SJCRH30 (cell line): ENCODE results near the gene ZNF77. TPM values are rescaled to one million over a fixed set of nuclear protein-coding genes. Genes with fewer than 3 reads are reported as not detected.
"Not testable (repeated sequence)": the region's sequence is repeated elsewhere in the genome, so short reads cannot be mapped to it uniquely, and the experiment has no call there.

Experiments used
- DNase-seq, 2 experiments: peaks; one replicate each; pipeline ENCODE4 v3.0.0-alpha.2; 2015 to 2020
- H3K27ac ChIP-seq: fragments of 250-450 bp; sonication (Bioruptor Pico); 2 replicates; pipeline ENCODE4 v1.5.1; 2020; ENCODE audit warnings: mild to moderate bottlenecking, moderate library complexity
- H3K27me3 ChIP-seq: fragments of 250-450 bp; sonication (Bioruptor Pico); 2 replicates; pipeline ENCODE4 v1.5.1; 2020; ENCODE audit warnings: mild to moderate bottlenecking, moderate library complexity
- H3K36me3 ChIP-seq: fragments of 250-450 bp; sonication (Bioruptor Pico); 2 replicates; pipeline ENCODE4 v1.5.1; 2020; ENCODE audit warnings: mild to moderate bottlenecking, moderate library complexity
- H3K4me1 ChIP-seq: fragments of 250-450 bp; sonication (Bioruptor Pico); 2 replicates; pipeline ENCODE4 v1.5.1; 2020; ENCODE audit warnings: mild to moderate bottlenecking, moderate library complexity
- H3K4me3 ChIP-seq: fragments of 250-450 bp; sonication (Bioruptor Pico); 2 replicates; pipeline ENCODE4 v1.5.1; 2020; ENCODE audit warnings: mild to moderate bottlenecking, moderate library complexity
- H3K9me3 ChIP-seq: fragments of 250-450 bp; sonication (Bioruptor Pico); replicated peaks from 2 replicates; pipeline ENCODE4 v1.5.1; 2020; ENCODE audit warnings: mild to moderate bottlenecking, moderate library complexity
- total RNA-seq: library from RNA; depleted of rRNA; stranded (reverse); fragments of >200 nt; shearing (Covaris generic); gene quantifications from 2 replicates; pipeline ENCODE4 v1.2.3, GENCODE V29; 2014

The ZNF77 gene
- total RNA-seq, 1 experiment from 2014 or later, result 17.3 TPM

GRCh38 chr19:2957160-2957559 lies 12.4 kb upstream of the ZNF77 start:
- no peaks in the 10 kb centered on the region for H3K36me3 ChIP-seq
- no peak overlapping the region for H3K4me3 ChIP-seq

DNA sequence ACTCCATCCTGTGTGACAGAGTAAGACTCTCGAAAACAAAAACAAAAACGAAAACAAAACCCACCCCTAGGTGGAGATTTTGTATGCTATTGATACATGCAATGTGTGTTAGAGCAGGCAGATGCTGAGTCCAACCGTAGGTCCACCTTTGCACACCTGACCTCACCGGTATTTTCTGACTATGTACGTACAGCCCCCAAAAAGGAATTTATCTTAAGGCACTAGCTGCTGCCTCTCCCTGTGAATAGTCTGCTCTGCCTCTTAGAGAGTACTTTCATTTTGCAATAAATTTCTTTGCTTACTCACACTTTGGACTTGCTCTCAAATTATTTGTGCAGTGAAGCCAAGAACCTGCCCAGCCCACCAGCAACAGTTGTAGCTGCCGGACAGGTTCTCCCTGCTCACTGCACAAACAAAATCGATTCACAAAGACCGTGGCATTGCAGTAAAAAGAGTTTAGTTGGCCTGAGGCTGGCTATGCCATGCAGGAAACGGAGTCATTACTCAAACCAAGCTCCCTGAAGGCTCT lies 8.2 kb upstream of the ZNF77 start:
- no peak overlapping the region for H3K4me3 ChIP-seq

More at GRCh38 chr19:2957160-2957559, 12.4 kb upstream of the ZNF77 start:
- no peak overlapping the region for H3K27ac ChIP-seq
- no peak for DNase-seq
- H3K27me3 ChIP-seq, result no peaks in the 10 kb centered on the region
- no peaks in the 10 kb centered on the region for H3K4me1 ChIP-seq
- no peaks in the 10 kb centered on the region for H3K9me3 ChIP-seq

DNA sequence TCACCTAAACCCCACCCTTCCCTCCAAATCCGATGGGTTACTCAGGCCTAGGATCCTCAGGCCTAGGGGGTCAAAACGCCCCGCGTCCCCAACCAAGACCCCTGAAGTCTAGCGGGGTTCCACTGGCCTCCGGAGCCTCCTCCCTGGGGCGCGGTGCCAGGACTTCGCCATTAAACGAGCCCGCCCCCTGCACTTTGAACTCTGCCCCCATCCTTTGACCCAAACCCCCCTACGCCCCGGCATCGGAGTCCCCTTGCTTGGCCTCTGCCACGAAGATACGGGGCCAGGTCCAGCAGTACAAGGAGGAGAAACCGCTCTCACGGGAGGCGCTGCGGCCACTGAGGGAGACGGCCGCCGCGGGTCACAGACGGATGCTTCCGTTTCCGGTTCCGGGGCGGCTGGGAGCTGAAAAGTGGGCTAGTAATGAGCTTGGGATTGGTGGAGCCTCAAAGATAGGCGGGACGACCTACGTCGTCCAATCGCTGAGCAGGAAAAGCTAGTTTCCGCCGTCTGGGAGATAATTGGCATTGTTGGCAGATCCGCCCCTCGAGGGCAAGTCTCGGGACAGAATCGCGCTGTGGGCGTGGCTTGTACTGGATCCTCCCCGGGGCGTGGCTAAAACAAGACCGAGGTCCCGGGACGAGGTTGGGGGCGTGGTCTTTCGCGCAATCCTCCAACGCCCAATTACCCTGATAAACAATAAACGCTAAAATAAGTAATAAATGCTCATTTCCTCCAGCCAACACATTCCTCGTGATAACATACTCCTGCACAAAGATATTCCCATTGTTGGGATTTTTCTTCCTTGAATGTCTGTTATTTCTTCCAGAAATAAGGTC lies 5.7 kb upstream of the ZNF77 start:
- Histone ChIP-seq H3K9me3 (no peaks in the 10 kb centered on the region), H3K4me3 (peak overlapping the region; percentile 75), H3K36me3 (no peaks in the 10 kb centered on the region), H3K27ac (peak overlapping the region; percentile 66), H3K4me1 (no peaks in the 10 kb centered on the region; the same call in 1 of the 2 replicates), H3K27me3 (no peaks in the 10 kb centered on the region)
- peak; percentile 99 for DNase-seq

More for the DNA sequence above, 8.2 kb upstream of the ZNF77 start:
- Histone ChIP-seq H3K27me3 (no peaks in the 10 kb centered on the region), H3K27ac (no peak overlapping the region), H3K4me1 (no peaks in the 10 kb centered on the region; the same call in 1 of the 2 replicates), H3K36me3 (no peaks in the 10 kb centered on the region), H3K9me3 (no peaks in the 10 kb centered on the region)
- no peak for DNase-seq

- no peaks in the 10 kb centered on the region for H3K27me3 ChIP-seq
- no peaks in the 10 kb centered on the region for H3K9me3 ChIP-seq
- no peaks in the 10 kb centered on the region; the same call in 1 of the 2 replicates for H3K4me1 ChIP-seq
- peak overlapping the region; percentile 66 for H3K27ac ChIP-seq
- no peaks in the 10 kb centered on the region for H3K36me3 ChIP-seq
- DNase-seq, result peak in 1 of 2 experiments; percentile 41
- H3K4me3 ChIP-seq, result peak overlapping the region; percentile 75
Measured at GRCh38 chr19:2949939-2950285, 5.1 kb upstream of the ZNF77 start.

DNA sequence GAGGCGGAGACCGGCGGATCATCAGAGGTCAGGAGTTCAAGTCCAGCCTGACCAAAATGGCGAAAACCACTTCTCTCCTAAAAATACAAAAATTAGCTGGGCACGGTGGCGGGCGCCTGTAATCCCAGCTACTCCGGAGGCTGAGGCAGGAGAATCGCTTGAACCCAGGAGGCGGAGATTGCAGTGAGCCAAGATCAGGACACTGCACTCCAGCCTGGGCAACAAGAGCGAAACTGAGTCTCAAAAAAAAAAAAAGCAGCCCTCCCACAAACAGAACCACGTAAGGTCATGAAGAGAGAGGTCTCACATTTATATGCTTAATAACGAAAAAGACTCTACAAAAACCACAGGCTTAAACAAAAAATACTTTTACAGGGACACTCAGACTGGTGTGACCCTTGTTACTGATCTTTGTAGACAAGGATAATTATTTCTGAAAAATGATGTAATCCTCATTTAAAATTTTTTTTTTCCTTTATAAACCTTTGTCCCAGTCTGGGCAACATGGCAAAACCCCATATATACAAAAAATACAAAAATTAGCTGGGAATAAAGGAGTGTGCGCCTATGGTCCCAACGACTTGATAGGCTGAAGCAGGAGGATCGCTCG lies 909 bp upstream of the ZNF77 start:
- H3K27me3 ChIP-seq, result no peaks in the 10 kb centered on the region
- H3K9me3 ChIP-seq, result no peaks in the 10 kb centered on the region
- H3K4me1 ChIP-seq, result no peaks in the 10 kb centered on the region; the same call in 1 of the 2 replicates
- peak overlapping the region; percentile 95 for H3K4me3 ChIP-seq
- no peak for DNase-seq
- H3K27ac ChIP-seq, result peak overlapping the region; percentile 95
- peaks cover 2% of the 10 kb centered on the region; the same call in 1 of the 2 replicates for H3K36me3 ChIP-seq

GRCh38 chr19:2944403-2944774 lies 382 bp downstream of the ZNF77 start:
- Histone ChIP-seq H3K27me3 (no peaks in the 10 kb centered on the region), H3K4me1 (no peaks in the 10 kb centered on the region; the same call in 1 of the 2 replicates), H3K4me3 (peak overlapping the region; percentile 95), H3K27ac (peak overlapping the region; percentile 95), H3K36me3 (peaks cover 10% of the 10 kb centered on the region), H3K9me3 (no peaks in the 10 kb centered on the region)
- DNase-seq, result no peak

DNA sequence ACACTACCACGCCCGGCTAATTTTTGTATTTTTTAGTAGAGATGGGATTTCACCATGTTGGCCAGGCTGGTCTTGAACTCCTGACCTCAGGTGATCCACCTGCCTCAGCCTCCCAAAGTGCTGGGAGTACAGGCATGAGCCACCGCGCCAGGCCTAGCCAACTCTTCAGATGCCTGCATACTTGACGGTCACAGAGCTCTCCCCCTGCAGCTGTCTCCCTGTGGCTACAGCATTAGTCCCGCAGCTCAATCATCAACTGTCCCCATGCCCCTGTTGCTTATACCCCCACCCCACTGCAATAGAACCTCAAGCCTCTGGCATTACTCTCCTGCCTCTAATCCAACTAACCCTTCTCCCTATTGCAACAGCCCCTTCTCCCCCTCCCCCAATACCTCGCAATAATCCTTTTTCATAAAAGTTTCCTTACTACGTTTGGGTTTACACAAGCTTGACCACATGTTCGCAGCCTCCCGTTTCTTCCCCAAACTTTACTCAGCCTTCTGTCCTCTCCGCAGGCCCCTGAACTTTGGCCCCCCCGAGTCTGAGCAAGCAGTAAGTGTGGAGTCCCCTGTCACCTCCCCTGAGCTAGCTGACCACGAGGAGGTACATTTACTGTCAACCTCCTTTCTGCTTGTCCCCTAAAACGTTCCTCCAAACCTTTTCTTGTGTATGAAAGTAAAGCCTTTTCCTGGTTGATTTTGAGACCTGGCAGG lies 1.7 kb downstream of the ZNF77 start:
- Histone ChIP-seq H3K36me3 (peaks cover 18% of the 10 kb centered on the region), H3K27me3 (no peaks in the 10 kb centered on the region), H3K4me3 (peak overlapping the region; percentile 95), H3K4me1 (no peaks in the 10 kb centered on the region), H3K27ac (peak overlapping the region; percentile 95), H3K9me3 (no peaks in the 10 kb centered on the region)
- peak; percentile 86 for DNase-seq

DNA sequence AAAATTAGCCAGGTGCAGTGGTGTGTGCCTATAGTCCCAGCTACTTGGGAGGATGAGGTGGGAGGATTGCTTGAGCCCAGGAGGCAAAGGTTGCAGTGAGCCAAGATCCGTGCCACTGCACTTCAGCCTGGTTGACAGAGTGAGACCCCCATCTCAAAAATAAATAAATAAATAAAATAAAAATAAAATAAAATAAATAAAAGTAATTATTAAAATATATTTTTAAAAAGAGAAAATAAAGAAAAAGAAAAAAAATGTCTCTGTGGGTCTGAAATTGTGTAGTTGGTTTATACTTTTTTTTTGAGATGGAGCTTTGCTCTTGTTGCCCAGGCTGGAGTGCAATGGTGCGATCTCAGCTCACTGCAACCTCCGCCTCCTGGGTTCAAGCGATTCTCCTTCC lies 8.9 kb downstream of the ZNF77 start:
- not testable (repeated sequence) for H3K4me3 ChIP-seq, H3K27me3 ChIP-seq, H3K27ac ChIP-seq, DNase-seq, H3K4me1 ChIP-seq
- Histone ChIP-seq H3K9me3 (peaks cover 27% of the 10 kb centered on the region), H3K36me3 (peaks cover 82% of the 10 kb centered on the region)

GRCh38 chr19:2933490-2933910 lies 11.3 kb downstream of the ZNF77 start:
- Histone ChIP-seq H3K4me3 (no peak overlapping the region), H3K4me1 (no peaks in the 10 kb centered on the region), H3K27me3 (no peaks in the 10 kb centered on the region), H3K9me3 (peaks cover 29% of the 10 kb centered on the region), H3K27ac (no peak overlapping the region), H3K36me3 (peaks cover 79% of the 10 kb centered on the region)
- DNase-seq, result no peak

GRCh38 chr19:2927032-2927430 lies 17.7 kb downstream of the ZNF77 start:
- Histone ChIP-seq H3K4me1 (no peaks in the 10 kb centered on the region), H3K4me3 (no peak overlapping the region), H3K36me3 (peaks cover 22% of the 10 kb centered on the region), H3K27me3 (no peaks in the 10 kb centered on the region), H3K9me3 (peaks cover 7% of the 10 kb centered on the region), H3K27ac (no peak overlapping the region)
- no peak for DNase-seq

DNA sequence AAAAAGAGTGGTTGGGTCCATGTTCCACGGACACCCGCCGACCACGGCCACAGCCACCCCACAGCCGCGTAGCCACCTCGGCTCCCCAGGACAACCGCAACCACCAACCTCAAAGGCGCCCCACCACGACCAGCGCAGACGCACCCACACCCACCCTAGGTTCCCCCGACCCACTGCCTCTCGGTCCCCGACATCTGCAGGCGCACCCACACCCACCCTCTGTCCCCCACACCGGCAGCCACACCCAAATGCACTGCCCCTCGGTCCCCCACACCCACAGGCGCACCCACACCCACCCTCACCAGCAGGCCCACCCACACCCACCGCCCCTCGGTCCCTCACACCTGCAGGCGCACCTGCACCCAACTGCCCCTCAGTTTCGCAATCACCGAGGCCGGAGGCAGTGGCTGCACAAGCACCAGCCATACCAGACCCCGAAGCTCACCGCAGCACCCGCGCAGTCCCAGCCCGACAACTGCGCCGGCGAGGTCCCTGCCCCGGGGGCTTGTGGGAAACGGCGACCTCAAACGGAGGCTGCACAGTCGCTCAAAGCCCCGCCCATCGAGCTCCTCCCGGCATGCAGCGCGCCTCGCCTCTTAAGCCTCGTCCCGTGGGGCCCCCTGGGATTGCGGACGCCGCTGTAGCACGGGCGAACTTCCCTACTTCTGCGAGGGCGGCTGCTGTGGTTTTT lies 18.3 kb downstream of the ZNF77 start:
- DNase-seq, result no peak
- peaks cover 5% of the 10 kb centered on the region for H3K9me3 ChIP-seq
- no peak overlapping the region for H3K27ac ChIP-seq
- no peaks in the 10 kb centered on the region for H3K27me3 ChIP-seq
- H3K4me3 ChIP-seq, result no peak overlapping the region
- peaks cover 17% of the 10 kb centered on the region for H3K36me3 ChIP-seq
- H3K4me1 ChIP-seq, result no peaks in the 10 kb centered on the region

DNA sequence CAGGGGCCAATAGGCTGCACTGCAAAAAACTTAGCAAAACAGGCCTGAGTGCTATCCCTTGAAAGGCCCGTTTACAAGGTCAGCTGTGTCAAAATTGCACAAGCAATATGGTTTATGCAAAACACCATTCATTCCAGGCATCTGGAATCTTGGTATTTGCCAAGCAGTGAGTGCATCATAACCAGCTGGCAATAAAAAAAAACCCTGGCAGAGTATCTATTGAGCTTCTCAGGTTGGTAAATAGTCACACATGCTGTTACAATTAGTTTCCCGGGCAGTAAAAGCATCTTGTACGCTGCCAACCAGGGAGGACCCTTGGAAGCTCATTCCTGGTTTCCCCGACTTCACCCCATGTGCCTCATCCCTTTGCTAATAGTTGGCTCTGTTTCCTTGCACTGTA lies 21.3 kb downstream of the ZNF77 start:
- H3K9me3 ChIP-seq, result no peaks in the 10 kb centered on the region
- H3K36me3 ChIP-seq, result peaks cover 27% of the 10 kb centered on the region
- H3K27me3 ChIP-seq, result no peaks in the 10 kb centered on the region
- no peaks in the 10 kb centered on the region for H3K4me1 ChIP-seq
- no peak for DNase-seq
- H3K27ac ChIP-seq, result no peak overlapping the region
- no peak overlapping the region for H3K4me3 ChIP-seq

DNA sequence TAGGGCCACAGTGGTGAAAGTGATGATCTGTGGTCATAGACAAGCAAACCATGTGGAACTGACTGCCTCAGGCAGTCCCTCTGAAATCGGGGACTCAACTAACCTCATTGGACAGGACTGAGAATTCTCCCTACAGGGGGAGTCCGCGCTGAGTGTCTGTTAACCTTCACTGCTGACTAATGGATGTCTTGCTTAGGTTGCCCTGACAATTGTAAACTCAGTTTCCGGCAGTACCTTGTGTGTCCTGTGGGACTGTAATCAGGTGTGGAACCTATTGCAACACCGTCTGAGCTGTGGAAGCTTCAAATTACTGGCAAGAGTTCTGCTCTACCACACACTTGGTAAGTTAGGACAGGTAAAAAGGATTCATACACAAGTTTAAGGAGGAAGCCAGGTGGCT lies 21.8 kb downstream of the ZNF77 start:
- DNase-seq, result peak; percentile 38 to 49
- H3K27ac ChIP-seq, result no peak overlapping the region
- no peak overlapping the region for H3K4me3 ChIP-seq
- H3K27me3 ChIP-seq, result no peaks in the 10 kb centered on the region
- H3K4me1 ChIP-seq, result no peaks in the 10 kb centered on the region
- H3K9me3 ChIP-seq, result 0 out of 2 replicates have a peak, but pooled peaks cover 4% of the 10 kb centered on the region
- peaks cover 33% of the 10 kb centered on the region for H3K36me3 ChIP-seq
